GM19238 (cell line): ENCODE data around the gene INHBA.
A peak's percentile ranks its signal among the peaks of the same experiment; 100 is the strongest.

Source experiments
- DNase-seq: peaks from one replicate; pipeline ENCODE4 v3.0.0; 2011; ENCODE audit warnings: low spot score; ENCODE audit not compliant: insufficient read length

Gene INHBA

GRCh38 chr7:41711283-41712064, 8.6 kb upstream of the INHBA start:
- no peak for DNase-seq

- no peak for DNase-seq
Observed at GRCh38 chr7:41710838-41711237, 7.9 kb upstream of the INHBA start.

- no peak for DNase-seq
Observed at GRCh38 chr7:41709621-41710020, 6.7 kb upstream of the INHBA start.

GRCh38 chr7:41708581-41709358, 5.9 kb upstream of the INHBA start:
- DNase-seq, result no peak

GRCh38 chr7:41706228-41706930, 3.5 kb upstream of the INHBA start:
- DNase-seq, result no peak

GRCh38 chr7:41705109-41705901, 2.4 kb upstream of the INHBA start:
- DNase-seq, result peak; percentile 77

GRCh38 chr7:41701068-41701941, 1.6 kb downstream of the INHBA start:
- no peak for DNase-seq

GRCh38 chr7:41700044-41700471, 2.8 kb downstream of the INHBA start:
- no peak for DNase-seq

GRCh38 chr7:41699516-41699915, 3.4 kb downstream of the INHBA start:
- no peak for DNase-seq

GRCh38 chr7:41698726-41699125, 4.2 kb downstream of the INHBA start:
- no peak for DNase-seq

- DNase-seq, result no peak
Observed at GRCh38 chr7:41698114-41698513, 4.8 kb downstream of the INHBA start.

GRCh38 chr7:41696323-41696916, 6.5 kb downstream of the INHBA start:
- peak; percentile 18 for DNase-seq

- no peak for DNase-seq
Observed at GRCh38 chr7:41695661-41696322, 7.1 kb downstream of the INHBA start.

GRCh38 chr7:41694495-41694894, 8.4 kb downstream of the INHBA start:
- DNase-seq, result no peak

GRCh38 chr7:41693150-41693997, 9.5 kb downstream of the INHBA start:
- DNase-seq, result no peak

- no peak for DNase-seq
Observed at GRCh38 chr7:41692251-41692650, 10.6 kb downstream of the INHBA start.

GRCh38 chr7:41691286-41692190, 11.4 kb downstream of the INHBA start:
- no peak for DNase-seq
